SK-N-SH treated with all-trans-retinoic acid at 6 μM for 48 hours (cell line): Measurements from ENCODE around the gene NUP214.

Source experiments
- ATAC-seq: fragments of 200-7000 bp; cut with Tn5 transposase; 3 replicates; pipeline ENCODE4 v1.9.1; 2020; ENCODE audit warnings: mild to moderate bottlenecking, moderate library complexity
- BACH2 ChIP-seq: fragments of 250-450 bp; sonication (Bioruptor Pico); IDR thresholded peaks from 2 replicates; pipeline ENCODE4 v1.9.0; 2021; ENCODE audit warnings: mild to moderate bottlenecking, borderline replicate concordance
- ESRRG ChIP-seq: fragments of 250-450 bp; sonication (Bioruptor Pico); IDR thresholded peaks from 2 replicates; pipeline ENCODE4 v1.6.1; 2021; ENCODE audit warnings: mild to moderate bottlenecking
- GLIS3 ChIP-seq: fragments of 250-450 bp; sonication (Bioruptor Pico); IDR thresholded peaks from 2 replicates; pipeline ENCODE4 v1.5.0; 2020; ENCODE audit warnings: mild to moderate bottlenecking, moderate library complexity
- ISL1 ChIP-seq: fragments of 250-450 bp; sonication (Bioruptor Pico); IDR thresholded peaks from 2 replicates; pipeline ENCODE4 v2.1.2; 2022; ENCODE audit warnings: mild to moderate bottlenecking, moderate library complexity
- OSR1 ChIP-seq: fragments of 250-450 bp; sonication (Bioruptor Pico); IDR thresholded peaks from 2 replicates; pipeline ENCODE4 v1.8.0; 2022; ENCODE audit warnings: moderate library complexity, mild to moderate bottlenecking, inconsistent platforms
- PPARA ChIP-seq: fragments of 250-450 bp; sonication (Bioruptor Pico); IDR thresholded peaks from 2 replicates; pipeline ENCODE4 v1.5.0; 2020; ENCODE audit warnings: mild to moderate bottlenecking, borderline replicate concordance
- RARB ChIP-seq: fragments of 250-450 bp; sonication (Bioruptor Pico); IDR thresholded peaks from 2 replicates; pipeline ENCODE4 v1.8.0; 2021; ENCODE audit warnings: mild to moderate bottlenecking, moderate library complexity
- SNAI2 ChIP-seq: fragments of 250-450 bp; sonication (Bioruptor Pico); IDR thresholded peaks from 2 replicates; pipeline ENCODE4 v1.5.0; 2020; ENCODE audit warnings: mild to moderate bottlenecking, moderate library complexity
- TCF4 ChIP-seq: fragments of 250-450 bp; sonication (Bioruptor Pico); IDR thresholded peaks from 2 replicates; pipeline ENCODE4 v1.8.0; 2021; ENCODE audit warnings: mild to moderate bottlenecking, moderate library complexity, borderline replicate concordance
- TOX ChIP-seq: fragments of 250-450 bp; sonication (Bioruptor Pico); IDR thresholded peaks from 2 replicates; pipeline ENCODE4 v1.8.0; 2021; ENCODE audit warnings: mild to moderate bottlenecking, moderate library complexity, borderline replicate concordance
- ZC3H10 ChIP-seq: fragments of 250-450 bp; sonication (Bioruptor Pico); IDR thresholded peaks from 2 replicates; pipeline ENCODE4 v1.5.1; 2021; ENCODE audit warnings: mild to moderate bottlenecking, moderate library complexity
- ZFP3 ChIP-seq: fragments of 250-450 bp; sonication (Bioruptor Pico); IDR thresholded peaks from 2 replicates; pipeline ENCODE4 v1.5.0; 2020; ENCODE audit warnings: mild to moderate bottlenecking, moderate library complexity
- ZFP30 ChIP-seq: fragments of 450-650 bp; formaldehyde crosslinking; IDR thresholded peaks from 2 replicates; pipeline ENCODE4 v1.5.0; 2022; ENCODE audit warnings: mild to moderate bottlenecking, moderate library complexity
- ZNF565 ChIP-seq: fragments of 450-650 bp; formaldehyde crosslinking; conservative IDR thresholded peaks from 2 replicates; pipeline ENCODE4 v1.5.0; 2020; ENCODE audit warnings: low read depth, mild to moderate bottlenecking, moderate library complexity
- ZNF70 ChIP-seq: fragments of 450-650 bp; formaldehyde crosslinking; IDR thresholded peaks from 2 replicates; pipeline ENCODE4 v1.5.0; 2020; ENCODE audit warnings: mild to moderate bottlenecking, moderate library complexity
- ZNF8 ChIP-seq: fragments of 450-650 bp; formaldehyde crosslinking; IDR thresholded peaks from 2 replicates; pipeline ENCODE4 v1.5.0; 2020; ENCODE audit warnings: mild to moderate bottlenecking, moderate library complexity
- TF ChIP-seq, protein P1 (sequence below): fragments of 250-450 bp; sonication (Bioruptor Pico); IDR thresholded peaks from 2 replicates; pipeline ENCODE4 v1.8.0; 2020; ENCODE audit warnings: mild to moderate bottlenecking, moderate library complexity, borderline replicate concordance
- TF ChIP-seq, protein P2 (sequence below): fragments of 250-450 bp; sonication (Bioruptor Pico); IDR thresholded peaks from 2 replicates; pipeline ENCODE4 v1.5.1; 2020; ENCODE audit warnings: low read depth, mild to moderate bottlenecking, moderate library complexity
- TF ChIP-seq, protein P3 (sequence below): fragments of 250-450 bp; sonication (Bioruptor Pico); IDR thresholded peaks from 2 replicates; pipeline ENCODE4 v1.5.1; 2021; ENCODE audit warnings: mild to moderate bottlenecking, moderate library complexity
- TF ChIP-seq, protein P4 (sequence below): fragments of 250-450 bp; sonication (Bioruptor Pico); IDR thresholded peaks from 2 replicates; pipeline ENCODE4 v1.5.0; 2020; ENCODE audit warnings: mild to moderate bottlenecking, moderate library complexity
- TF ChIP-seq, protein P5 (sequence below): fragments of 250-450 bp; sonication (Bioruptor Pico); IDR thresholded peaks from 2 replicates; pipeline ENCODE4 v1.8.0; 2021; ENCODE audit warnings: low read depth, mild to moderate bottlenecking, moderate library complexity, borderline replicate concordance

NUP214 gene

DNA sequence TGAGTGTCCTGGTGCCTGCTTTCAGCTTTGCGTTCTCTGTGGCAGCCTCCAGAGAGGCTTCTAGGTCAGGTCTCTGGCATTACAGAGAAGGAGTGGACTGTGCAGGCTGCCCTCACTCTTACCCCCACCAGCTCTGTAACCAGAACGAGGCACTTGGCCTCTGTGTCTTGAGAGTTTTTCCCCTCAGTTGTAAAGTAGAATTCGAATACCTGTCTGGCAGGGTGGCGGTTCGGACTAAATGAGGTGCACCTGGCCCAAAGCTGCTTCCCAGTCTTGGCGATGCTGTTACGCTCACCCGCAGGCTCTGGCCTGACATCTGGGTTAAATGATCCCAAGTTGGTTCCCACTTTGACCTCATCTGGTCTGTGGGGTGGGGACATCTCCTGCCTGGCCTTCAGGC, 110.8 kb downstream of the NUP214 start (continued):
- TF ChIP-seq, protein P1, sequence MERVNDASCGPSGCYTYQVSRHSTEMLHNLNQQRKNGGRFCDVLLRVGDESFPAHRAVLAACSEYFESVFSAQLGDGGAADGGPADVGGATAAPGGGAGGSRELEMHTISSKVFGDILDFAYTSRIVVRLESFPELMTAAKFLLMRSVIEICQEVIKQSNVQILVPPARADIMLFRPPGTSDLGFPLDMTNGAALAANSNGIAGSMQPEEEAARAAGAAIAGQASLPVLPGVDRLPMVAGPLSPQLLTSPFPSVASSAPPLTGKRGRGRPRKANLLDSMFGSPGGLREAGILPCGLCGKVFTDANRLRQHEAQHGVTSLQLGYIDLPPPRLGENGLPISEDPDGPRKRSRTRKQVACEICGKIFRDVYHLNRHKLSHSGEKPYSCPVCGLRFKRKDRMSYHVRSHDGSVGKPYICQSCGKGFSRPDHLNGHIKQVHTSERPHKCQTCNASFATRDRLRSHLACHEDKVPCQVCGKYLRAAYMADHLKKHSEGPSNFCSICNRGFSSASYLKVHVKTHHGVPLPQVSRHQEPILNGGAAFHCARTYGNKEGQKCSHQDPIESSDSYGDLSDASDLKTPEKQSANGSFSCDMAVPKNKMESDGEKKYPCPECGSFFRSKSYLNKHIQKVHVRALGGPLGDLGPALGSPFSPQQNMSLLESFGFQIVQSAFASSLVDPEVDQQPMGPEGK (CRISPR knock-in tag): no peak
- TF ChIP-seq OSR1 (CRISPR knock-in tag): no peak
- TF ChIP-seq, protein P2, sequence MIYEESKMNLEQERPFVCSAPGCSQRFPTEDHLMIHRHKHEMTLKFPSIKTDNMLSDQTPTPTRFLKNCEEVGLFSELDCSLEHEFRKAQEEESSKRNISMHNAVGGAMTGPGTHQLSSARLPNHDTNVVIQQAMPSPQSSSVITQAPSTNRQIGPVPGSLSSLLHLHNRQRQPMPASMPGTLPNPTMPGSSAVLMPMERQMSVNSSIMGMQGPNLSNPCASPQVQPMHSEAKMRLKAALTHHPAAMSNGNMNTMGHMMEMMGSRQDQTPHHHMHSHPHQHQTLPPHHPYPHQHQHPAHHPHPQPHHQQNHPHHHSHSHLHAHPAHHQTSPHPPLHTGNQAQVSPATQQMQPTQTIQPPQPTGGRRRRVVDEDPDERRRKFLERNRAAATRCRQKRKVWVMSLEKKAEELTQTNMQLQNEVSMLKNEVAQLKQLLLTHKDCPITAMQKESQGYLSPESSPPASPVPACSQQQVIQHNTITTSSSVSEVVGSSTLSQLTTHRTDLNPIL (CRISPR knock-in tag): no peak

DNA sequence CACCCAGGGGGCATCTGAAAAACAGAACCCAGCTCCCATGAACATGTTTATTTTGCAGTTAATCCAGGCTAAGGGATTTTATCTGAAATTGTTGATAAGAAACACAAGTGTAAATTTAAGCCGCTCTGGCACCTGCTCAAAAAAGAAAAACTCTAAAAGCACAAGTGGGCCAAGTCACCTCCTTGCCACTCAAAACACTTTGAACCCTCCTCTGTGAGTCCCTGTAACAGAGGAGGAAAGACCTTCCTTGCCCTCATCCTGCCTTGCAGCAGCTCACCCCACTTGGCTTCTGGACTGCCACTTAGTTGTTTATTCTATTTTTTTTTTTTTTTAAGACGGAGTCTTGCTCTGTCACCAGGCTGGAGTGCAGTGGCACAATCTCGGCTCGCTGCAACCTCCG, 111.4 kb downstream of the NUP214 start:
- TF ChIP-seq OSR1 (CRISPR knock-in tag) (no peak), ZFP3 (CRISPR knock-in tag) (no peak), SNAI2 (CRISPR knock-in tag) (no peak)
- TF ChIP-seq, protein P3, sequence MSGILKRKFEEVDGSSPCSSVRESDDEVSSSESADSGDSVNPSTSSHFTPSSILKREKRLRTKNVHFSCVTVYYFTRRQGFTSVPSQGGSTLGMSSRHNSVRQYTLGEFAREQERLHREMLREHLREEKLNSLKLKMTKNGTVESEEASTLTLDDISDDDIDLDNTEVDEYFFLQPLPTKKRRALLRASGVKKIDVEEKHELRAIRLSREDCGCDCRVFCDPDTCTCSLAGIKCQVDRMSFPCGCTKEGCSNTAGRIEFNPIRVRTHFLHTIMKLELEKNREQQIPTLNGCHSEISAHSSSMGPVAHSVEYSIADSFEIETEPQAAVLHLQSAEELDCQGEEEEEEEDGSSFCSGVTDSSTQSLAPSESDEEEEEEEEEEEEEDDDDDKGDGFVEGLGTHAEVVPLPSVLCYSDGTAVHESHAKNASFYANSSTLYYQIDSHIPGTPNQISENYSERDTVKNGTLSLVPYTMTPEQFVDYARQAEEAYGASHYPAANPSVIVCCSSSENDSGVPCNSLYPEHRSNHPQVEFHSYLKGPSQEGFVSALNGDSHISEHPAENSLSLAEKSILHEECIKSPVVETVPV: no peak
- ATAC-seq: no peak

DNA sequence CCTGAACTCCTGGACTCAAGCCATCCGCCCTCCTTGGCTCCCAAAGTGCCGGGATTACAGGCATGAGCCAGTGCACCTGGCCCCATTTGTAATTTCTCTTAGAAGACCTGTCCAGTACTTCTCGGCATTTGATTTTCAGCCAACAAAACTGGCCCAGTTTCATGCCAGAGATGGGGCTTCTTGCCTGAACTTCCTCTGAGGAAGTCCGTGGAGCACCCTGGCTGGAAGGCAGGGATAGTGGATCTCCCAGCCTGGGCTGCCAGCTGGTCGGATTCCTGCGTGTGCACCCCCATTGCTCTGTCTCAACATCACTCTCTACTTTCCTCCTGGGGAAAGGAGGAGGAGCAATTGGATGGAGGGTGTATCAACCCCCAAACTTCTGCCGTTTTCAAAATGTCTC, 111.9 kb downstream of the NUP214 start:
- no peak for TF ChIP-seq PPARA (CRISPR knock-in tag)
- no peak for TF ChIP-seq ZFP3 (CRISPR knock-in tag)
- TF ChIP-seq, protein P3: no peak
- no peak for TF ChIP-seq ZFP30 (CRISPR knock-in tag)
- TF ChIP-seq OSR1 (CRISPR knock-in tag): no peak
- TF ChIP-seq SNAI2 (CRISPR knock-in tag): no peak
- TF ChIP-seq ISL1: no peak
- TF ChIP-seq TOX (CRISPR knock-in tag): no peak
- TF ChIP-seq, protein P4, sequence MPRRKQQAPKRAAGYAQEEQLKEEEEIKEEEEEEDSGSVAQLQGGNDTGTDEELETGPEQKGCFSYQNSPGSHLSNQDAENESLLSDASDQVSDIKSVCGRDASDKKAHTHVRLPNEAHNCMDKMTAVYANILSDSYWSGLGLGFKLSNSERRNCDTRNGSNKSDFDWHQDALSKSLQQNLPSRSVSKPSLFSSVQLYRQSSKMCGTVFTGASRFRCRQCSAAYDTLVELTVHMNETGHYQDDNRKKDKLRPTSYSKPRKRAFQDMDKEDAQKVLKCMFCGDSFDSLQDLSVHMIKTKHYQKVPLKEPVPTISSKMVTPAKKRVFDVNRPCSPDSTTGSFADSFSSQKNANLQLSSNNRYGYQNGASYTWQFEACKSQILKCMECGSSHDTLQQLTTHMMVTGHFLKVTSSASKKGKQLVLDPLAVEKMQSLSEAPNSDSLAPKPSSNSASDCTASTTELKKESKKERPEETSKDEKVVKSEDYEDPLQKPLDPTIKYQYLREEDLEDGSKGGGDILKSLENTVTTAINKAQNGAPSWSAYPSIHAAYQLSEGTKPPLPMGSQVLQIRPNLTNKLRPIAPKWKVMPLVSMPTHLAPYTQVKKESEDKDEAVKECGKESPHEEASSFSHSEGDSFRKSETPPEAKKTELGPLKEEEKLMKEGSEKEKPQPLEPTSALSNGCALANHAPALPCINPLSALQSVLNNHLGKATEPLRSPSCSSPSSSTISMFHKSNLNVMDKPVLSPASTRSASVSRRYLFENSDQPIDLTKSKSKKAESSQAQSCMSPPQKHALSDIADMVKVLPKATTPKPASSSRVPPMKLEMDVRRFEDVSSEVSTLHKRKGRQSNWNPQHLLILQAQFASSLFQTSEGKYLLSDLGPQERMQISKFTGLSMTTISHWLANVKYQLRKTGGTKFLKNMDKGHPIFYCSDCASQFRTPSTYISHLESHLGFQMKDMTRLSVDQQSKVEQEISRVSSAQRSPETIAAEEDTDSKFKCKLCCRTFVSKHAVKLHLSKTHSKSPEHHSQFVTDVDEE: no peak
- no peak for TF ChIP-seq ZNF8 (CRISPR knock-in tag)
- TF ChIP-seq, protein P5, sequence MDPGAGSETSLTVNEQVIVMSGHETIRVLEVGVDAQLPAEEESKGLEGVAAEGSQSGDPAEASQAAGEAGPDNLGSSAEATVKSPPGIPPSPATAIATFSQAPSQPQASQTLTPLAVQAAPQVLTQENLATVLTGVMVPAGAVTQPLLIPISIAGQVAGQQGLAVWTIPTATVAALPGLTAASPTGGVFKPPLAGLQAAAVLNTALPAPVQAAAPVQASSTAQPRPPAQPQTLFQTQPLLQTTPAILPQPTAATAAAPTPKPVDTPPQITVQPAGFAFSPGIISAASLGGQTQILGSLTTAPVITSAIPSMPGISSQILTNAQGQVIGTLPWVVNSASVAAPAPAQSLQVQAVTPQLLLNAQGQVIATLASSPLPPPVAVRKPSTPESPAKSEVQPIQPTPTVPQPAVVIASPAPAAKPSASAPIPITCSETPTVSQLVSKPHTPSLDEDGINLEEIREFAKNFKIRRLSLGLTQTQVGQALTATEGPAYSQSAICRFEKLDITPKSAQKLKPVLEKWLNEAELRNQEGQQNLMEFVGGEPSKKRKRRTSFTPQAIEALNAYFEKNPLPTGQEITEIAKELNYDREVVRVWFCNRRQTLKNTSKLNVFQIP: no peak
- no peak for ATAC-seq

DNA sequence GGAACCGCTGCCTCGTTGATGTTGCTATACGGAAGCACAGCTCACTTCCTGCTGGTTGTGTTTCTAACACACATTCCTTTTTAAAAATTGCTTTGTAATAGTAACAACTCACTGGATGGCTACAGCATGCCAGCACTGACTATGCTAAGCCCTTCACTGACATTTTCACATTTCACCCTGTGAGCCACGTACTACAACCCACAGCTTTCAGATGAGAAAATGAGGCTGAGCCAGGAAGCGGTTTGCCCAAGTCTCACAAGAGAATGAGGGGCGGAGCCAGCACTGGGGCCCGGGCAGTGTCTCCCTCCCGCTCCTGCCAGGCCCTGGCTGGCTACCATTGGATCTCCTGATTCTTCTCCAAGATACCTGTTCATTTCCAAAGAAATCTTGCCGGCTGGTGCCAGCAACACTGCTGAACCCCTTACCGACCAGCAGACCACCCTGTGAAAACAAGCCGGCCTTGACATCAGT, 112.6 kb downstream of the NUP214 start:
- peak; percentile 56 for ATAC-seq
- TF ChIP-seq TOX (CRISPR knock-in tag) (no peak), ZNF565 (CRISPR knock-in tag) (no peak), ZFP3 (CRISPR knock-in tag) (no peak), GLIS3 (CRISPR knock-in tag) (no peak), ZC3H10 (CRISPR knock-in tag) (no peak), TCF4 (CRISPR knock-in tag) (no peak), ZFP30 (CRISPR knock-in tag) (no peak), RARB (CRISPR knock-in tag) (no peak), ZNF70 (CRISPR knock-in tag) (no peak), ESRRG (CRISPR knock-in tag) (no peak), PPARA (CRISPR knock-in tag) (no peak), BACH2 (CRISPR knock-in tag) (no peak), ZNF8 (CRISPR knock-in tag) (no peak), OSR1 (CRISPR knock-in tag) (no peak)
- TF ChIP-seq, protein P4: no peak
- TF ChIP-seq, protein P2 (CRISPR knock-in tag): no peak
